Ureter (tissue), 1 donor: ENCODE measurements around the gene CD8B2. TPM values are rescaled to one million over a fixed set of nuclear protein-coding genes. Genes with fewer than 3 reads are reported as not detected.
"Not testable (repeated sequence)": the region's sequence is repeated elsewhere in the genome, so short reads cannot be mapped to it uniquely, and the experiment has no call there.

Experiments
- DNase-seq: peaks from one replicate; pipeline ENCODE4 v3.0.0-alpha.2; 2020; ENCODE audit warnings: low spot score
- total RNA-seq: library from RNA; stranded (reverse); gene quantifications from one replicate; pipeline ENCODE4 v1.2.4, GENCODE V29; 2023
- donor health status: DM: yes; HTN: yes; CAD: no.

The CD8B2 gene
- 0.65 TPM for total RNA-seq

DNA sequence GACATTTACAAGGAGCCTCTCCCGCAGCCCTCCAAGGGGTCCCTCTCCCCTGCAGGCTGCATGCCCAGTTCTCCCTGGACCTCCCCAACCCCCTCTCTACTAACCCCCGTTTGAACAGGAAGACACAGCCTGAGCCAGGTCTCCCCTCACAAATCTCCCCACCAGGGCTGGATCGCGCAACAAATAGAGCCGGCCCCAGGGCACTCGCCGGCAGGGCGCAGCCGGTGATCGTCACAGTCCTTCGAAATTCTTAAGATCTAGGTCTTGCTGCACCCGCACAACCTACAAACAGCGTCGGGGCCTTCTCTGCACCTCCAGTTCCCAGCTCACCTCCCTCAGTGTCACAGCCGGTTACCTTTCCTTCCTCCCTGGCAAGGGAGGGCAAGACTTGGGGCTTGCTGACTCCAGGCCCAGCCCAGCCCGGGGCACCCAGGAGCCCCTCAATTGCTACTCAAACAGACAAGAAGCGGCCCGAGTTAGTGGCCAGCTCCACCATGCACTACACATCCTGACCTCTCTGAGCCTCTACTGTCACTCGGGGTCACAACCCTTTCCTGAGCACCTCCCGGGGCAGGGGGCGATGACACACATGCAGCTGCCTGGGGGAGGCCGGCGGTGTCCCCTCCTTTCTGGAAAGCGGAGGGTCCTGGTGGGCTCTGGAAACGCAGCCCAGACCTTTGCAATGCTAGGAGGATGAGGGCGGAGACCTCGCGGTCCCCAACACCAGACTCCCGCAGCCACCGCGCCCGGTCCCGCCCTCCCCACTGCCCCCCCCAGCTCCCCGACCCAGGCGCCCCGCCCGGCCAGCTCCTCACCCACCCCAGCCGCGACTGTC lies at the start of gene CD8B2:
CD8B2 (plus strand) TSS at position 814 of the 835 bp plus-strand sequence. CDS start 63 bp downstream, outside the sequence.
- not testable (repeated sequence) for DNase-seq

DNA sequence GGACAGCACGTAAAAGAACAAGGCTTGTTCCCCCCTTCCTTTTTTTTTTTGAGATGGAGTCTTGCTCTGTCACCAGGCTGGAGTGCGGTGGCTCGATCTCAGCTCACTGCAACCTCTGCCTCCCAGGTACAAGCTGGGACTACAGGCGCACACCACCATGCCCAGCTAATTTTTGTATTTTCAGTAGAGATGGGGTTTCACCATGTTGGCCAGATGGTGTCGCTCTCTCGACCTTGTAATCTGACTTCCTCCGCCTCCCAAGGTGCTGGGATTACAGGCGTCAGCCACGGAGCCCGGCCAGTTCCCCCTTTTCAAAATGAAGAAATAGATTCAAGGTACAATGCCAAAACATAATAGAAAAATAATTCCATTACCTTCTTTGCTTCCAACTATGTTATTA lies 25.3 kb upstream of the CD8B2 start:
- DNase-seq = not testable (repeated sequence)

DNA sequence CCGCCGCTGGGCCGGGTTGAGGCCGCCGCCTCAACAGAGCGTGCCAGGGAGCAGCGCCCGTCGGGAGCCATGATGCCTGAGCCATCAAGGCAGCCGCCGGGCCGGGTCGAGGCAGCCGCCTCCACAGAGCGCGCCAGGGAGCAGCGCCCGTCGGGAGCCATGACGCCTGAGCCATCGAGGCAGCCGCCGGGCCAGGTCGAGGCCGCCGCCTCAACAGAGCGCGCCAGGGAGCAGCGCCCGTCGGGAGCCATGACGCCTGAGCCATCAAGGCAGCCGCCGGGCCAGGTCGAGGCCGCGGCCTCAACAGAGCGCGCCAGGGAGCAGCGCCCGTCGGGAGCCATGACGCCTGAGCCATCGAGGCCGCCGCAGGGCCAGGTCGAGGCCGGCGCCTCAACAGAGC lies 19.6 kb upstream of the CD8B2 start:
- DNase-seq = not testable (repeated sequence)

DNA sequence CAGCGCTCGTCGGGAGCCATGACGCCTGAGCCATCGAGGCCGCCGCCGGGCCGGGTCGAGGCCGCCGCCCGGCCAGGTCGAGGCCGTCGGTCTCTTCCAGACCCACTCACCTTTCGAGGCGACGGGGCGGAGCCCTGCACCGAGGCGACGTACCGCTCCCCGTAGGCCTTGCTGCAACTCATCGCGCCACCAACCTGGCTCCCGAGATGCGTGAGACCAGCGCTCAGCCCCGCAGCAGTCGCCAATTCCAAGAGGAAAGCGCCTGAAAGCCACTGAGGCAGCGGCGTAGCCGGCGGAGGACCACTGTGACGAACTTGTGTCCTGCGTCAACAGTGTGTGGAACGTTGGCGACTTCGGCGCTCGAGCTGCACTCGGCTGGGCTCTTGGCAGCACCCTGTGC lies 19.1 kb upstream of the CD8B2 start, which contains the start of gene RGPD3:
RGPD3 (minus strand) TSS at position 307 of the 400 bp plus-strand sequence; CDS start at position 182, 125 bp downstream.
- DNase-seq = not testable (repeated sequence)

DNA sequence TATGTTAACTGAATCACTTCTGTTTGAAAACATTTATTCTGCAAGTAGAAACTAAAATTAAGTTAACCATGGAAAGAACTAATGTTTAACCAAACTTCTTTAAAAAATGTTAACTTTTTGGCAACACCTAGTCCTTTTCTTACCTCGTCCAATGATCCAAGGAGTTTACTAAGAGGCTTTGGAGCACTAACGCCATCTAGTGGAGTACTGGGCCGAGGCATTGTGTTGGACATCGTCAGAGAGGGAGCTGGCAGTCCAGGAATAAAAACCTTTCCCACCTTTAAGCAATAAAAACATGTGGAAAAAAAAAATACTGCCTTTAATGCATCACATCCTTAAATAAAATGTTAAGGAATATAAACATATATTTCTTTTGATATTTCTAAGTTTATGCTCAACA lies 16.5 kb upstream of the CD8B2 start:
- DNase-seq = not testable (repeated sequence)

DNA sequence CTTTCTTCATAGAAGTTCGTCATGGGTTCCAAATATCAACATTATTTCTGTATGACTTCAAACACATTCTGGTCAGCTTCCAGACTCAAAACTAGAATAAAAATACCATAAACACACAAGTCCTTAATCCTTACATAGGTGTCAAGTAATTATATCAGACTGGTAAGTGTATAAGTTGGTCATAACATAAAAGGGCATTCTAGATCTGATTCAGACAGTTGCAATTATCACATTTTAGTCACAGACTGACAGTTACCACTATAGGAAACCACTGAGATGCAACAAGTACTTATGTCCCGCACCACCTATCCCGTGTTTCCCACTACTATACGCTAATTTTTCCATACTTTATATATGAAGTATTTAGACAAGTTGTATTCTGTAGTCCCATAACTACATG lies 9.5 kb upstream of the CD8B2 start:
- not testable (repeated sequence) for DNase-seq

DNA sequence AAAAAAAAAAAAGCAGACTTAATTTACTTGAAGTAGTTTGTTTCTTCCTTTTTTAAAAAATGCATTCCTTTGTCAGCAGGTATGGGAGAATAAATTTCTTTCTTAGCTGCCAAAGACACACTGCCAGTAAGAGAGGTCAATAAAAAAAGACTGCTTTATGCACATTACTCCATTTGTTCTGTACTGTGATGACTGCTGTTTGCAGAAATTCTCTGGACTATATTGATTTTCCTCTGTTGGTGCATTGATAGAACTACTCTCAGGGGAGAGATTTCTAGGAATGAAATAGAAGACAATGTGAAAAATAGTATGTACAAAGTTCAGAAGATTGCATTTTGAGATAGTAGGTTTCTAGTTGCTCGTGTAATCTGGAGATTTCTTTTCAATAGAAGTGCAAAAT lies 7.6 kb upstream of the CD8B2 start:
- not testable (repeated sequence) for DNase-seq

DNA sequence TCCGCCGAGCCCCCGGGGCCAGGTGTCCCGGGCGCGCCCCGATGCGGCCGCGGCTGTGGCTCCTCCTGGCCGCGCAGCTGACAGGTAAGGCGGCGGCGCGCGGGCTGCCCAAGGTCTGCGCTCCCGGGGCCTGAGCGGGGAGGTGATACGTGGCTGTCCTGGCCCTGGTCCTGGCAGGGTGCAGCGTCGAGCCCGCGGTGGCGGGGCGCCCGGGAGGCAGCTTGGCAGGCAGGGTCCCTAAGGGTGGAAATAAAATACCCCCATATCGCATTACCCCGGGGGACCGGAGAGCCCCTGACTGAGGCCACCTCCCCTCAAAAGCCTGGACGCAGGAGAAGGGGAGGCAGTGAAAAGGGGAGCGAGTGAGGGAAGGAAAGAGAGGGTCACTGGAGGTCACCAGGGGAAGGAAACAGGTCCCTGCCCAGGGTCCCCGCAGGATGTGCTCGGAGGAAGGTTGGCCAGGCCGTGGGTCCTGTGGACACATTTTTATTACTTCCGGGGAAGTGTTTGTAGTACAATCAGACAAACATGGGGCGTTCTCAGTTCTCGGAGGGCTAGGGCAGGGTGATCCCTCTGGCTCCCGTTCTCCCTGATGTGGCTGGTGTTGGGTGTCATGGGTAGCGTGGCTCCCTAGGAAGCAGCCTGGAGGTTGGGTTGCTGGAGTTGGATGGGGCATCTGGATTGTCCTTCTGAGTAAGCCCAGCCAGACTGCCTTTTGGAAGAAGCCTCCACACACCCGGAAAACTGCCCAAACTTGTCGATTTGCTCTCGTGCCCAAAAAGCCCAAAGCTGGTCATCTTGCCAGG lies 425 bp downstream of the CD8B2 start:
- DNase-seq = not testable (repeated sequence)

DNA sequence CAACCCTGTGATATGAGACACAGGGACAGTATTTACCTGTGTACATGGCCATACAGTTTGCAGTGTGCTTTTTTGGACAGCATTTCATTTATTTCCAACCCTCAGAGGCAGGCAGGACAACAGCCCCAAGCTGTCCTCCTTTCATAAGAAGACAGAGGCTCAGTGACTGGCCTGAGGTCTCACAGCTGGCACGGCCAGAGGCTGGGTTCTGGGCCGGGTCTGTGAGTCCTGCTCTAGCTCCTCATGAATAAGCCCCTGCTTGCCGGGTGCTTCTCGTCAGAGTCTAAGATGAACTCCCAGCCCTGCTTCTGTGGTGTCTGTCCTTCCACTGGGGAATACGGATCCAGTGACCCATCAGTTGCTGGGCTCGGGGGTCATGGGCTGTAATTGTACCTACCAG lies 2.5 kb downstream of the CD8B2 start:
- DNase-seq = not testable (repeated sequence)

DNA sequence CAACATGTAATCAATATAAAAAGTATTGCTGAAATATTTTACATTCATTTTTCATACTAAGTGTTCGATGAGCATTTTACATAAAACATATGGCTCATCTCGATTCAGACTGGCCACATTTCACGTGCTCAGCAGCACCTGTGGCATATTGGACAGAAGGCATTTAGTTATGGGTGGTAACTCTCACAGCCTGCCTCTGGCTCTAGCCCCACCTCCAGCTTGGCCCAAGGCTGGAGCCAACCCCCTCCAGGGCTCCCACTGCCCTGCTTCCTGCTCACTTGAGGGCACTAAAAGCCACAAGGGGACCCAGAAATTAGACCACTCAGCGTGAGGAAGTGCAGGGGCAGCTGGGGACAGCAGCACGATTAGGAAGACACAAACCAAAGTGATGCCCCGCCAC lies 5.2 kb downstream of the CD8B2 start:
- not testable (repeated sequence) for DNase-seq

DNA sequence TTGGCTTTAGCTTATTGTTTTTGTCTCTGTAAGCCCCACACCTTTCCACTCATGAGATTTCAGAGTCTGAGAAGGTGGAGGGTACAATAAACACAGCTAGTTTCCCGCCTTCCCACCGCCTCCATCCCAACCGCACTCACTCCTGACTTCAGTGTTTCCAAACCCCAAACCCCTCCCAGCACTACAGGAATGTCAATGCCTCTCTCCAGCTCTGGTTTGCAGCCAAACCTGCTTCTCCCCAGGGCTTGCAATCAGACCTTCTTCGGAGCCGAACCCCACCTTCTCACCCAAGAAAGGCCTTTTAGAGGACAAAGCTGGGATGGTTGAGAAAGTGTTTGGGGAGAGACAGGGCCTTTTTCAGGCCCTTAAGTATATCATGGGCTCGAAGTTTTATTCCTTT lies 5.7 kb downstream of the CD8B2 start:
- not testable (repeated sequence) for DNase-seq

DNA sequence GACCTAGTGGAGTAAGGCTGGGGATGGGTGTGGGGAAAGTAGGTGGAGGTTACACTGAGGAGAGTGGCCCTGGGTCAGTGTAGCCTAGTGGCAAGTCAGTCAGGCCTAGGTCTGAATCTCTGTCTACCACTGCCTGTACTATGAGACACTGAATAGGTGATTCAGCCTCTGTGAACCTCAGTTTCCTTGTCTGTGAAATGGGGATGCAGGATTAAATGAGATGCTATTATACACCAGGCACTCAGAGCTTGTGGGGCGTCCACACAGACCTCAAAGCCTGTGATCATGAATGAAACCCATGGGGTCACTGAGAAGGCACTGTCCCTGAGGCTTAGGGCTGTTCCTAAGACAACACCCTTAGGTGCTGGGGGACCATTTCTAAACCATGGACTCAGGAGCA lies 11.4 kb downstream of the CD8B2 start:
- not testable (repeated sequence) for DNase-seq

DNA sequence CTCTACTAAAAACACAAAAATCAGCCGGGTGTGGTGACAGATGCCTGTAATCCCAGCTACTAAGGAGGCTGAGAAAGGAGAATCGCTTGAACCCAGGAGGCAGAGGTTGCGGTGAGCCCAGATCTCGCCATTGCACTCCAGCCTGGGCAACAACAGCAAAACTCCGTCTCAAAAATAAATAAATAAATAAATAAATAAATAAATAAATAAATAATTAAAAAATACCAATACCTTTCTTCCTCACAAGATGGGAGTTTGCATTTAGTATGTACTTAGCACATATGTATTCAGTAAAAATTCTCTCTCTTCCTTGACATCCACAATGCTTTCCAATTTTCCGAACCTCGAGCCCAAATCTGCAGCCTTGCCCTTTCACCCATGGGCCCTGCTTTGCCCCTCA lies 13.2 kb downstream of the CD8B2 start:
- not testable (repeated sequence) for DNase-seq

DNA sequence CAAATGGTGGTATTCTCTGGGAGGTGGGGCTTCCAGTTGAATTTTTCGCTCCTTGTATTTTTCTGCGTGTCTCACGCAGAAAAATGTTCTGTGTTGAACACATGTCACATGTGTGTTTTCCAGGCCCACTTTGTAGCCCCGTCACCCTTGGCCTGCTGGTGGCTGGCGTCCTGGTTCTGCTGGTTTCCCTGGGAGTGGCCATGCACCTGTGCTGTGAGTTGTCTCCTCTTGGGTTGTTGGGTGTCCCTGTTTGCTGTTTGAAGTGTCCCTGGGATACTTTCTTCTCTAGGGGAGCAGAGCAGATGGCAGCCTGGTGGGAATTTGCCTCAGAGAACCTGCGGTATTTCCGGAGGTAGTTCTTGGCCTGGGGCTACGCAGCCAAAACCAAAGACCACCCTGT lies 15.2 kb downstream of the CD8B2 start:
- not testable (repeated sequence) for DNase-seq

DNA sequence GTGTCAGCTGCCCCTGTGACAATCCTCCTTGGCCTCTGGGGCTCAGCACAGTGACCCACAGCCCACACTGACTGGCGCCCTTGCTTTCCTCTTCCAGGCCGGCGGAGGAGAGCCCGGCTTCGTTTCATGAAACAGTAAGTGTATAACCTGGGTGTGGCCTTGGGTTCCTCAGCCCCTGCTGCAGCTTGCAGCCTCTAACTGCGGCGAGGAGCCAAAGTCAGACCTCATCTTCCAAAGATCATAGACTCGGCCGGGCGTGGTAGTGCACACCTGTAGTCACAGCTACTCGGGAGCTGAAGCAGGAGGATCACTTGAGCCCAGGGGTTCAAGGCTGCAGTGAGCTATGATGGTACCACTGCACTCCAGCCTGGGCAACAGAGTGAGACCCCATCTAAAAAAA lies 17.0 kb downstream of the CD8B2 start:
- not testable (repeated sequence) for DNase-seq

DNA sequence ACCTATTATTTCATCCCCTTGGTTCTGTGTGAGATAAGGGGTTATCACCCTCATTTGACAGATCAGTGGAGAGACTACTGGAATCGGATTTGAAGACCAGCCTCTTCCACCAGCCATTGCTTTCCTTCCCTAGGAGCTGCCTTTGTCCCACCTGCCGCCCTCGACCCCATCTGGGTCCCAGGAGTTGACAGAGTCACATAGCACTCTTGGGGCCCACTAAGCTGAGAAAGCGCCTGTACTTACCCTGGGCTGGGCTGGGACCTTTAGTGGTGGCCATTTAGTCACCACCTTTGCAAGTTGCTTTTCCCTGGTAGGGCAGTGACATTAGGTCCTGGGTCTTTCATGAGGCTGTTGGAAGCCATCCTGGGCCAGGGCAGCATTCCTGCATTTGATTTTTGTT lies 17.6 kb downstream of the CD8B2 start:
- DNase-seq = not testable (repeated sequence)

DNA sequence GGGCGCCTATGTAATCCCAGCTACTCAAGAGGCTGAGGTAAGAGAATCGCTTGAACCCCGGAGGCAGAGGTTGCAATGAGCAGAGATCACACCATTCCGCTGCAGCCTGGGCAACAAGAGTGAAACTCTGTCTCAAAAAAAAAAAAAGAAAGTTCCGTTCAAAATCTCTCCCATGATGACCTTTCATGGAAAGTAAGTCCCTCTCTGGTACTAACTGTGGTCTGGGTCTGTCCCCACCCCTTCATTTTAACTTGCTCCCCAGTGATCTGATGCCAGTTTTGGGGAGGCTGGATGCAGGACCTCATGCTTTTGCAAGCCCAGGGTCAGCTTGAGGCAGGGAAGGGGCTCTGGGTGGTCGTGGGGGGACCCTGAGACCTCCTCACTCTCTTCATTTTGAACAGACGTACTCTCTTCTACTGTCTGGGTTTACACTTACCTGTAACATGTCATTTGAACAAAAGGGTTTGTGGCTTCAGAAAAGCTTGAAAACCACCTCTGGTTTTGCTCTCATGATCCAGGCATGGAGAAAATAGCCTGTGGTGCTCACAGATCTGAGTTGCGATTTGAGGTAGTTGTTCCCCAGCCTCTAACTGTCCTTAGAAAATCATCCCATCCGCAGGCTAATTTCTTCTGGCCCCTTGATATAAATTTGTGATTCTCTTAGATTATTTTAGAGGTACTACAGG lies 19.0 kb downstream of the CD8B2 start:
- DNase-seq = not testable (repeated sequence)

DNA sequence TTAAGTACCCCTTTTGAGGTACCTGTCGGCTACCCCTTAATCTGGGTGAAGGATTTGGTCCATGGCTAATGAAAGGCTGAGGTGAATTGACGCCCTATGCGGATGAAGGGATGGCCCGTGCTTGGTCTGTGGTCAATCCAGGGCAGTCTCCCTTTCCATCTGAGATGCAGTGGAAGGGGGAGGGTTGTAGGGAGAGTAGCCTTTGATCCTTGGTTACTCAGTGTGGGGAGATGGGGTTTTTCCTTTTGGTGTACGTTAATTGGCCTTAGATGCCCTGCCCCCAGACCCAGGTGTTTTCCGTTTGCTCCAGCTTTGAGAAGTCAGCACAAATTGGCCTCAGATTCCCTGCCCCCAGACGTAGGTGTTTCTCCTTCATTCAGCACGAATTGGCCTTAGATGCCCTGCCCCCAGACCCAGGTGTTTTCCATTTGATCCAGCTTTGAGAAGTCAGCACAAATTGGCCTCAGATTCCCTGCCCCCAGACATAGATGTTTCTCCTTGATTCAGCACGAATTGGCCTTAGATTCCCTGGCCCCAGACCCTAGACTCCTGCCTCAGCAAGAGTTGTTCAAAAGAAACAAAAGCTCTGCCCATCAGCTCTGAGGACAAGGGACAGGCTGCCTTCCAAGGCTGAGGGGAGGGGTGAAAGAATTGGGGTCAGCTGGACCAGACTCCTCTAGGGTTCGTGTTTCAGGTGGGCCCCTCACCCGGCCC lies 21.7 kb downstream of the CD8B2 start:
- DNase-seq = not testable (repeated sequence)

DNA sequence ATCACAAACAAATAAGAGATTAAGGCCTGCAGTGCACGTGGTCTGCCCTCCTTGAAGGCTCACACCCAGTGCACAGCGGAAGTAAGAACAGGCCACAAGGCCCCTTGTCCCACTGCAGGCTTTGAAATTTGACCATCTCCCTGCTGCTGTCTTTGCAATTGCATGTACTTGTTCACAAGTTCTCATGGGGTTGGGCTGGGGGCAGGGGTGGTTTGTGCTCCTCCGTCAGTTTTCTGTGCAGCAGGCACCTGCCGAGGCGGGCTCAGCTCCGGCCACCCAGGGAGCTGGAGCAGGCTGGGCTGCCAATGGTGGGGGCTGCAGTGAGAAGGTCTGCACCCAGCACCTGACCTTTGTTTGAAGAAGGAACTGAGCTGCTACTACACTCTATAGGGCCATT lies 22.2 kb downstream of the CD8B2 start:
- not testable (repeated sequence) for DNase-seq

DNA sequence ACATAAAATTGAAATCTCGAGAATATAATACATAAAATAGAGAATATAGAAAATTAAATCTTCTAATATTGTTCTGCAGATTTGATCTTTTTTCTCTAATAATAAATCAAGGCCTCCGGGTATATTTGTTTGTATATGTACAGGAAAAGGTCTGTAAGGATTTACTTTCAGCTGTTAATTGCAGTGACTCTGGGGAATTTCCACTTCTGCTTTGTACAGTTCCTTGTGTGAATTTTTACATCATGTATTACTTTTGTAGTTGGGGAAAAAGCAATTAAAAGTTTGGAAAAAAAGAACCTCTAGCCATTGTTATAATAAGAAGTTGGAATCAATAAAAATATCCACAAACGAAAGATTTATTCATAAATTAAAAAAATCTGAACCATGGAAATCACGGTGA lies 23.6 kb downstream of the CD8B2 start:
- not testable (repeated sequence) for DNase-seq

DNA sequence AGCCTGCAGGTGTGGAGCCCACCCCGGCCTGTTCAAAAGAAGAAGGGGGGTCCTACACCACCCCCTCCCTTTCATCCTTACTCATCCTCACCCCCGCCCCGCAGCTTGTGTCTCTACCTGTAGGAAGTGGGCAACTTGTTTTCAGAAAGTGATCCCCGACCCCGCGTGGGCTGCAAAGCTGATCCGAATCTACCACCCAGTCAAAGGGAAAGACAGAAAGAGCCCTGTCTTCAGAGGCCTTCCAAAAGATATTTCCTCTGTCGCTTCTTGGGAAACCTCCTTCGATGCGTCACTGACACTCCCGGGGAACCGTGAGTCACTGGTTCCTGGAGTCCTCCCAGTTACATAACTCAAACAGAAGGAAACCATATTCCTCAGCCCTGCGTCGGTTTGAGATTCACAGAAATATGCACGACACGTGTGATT lies 24.3 kb downstream of the CD8B2 start:
- DNase-seq = peak; percentile 70
